VCaP (cell line): ENCODE results near the gene PTCD3.

Experiments
- H3K27ac ChIP-seq: fragments of 450-650 bp; 2 replicates; pipeline ENCODE4 v1.5.1; 2017
- CTCF ChIP-seq: fragments of 450-650 bp; conservative IDR thresholded peaks from 2 replicates; pipeline ENCODE4 v1.5.1; 2017; ENCODE audit warnings: mild to moderate bottlenecking, moderate library complexity

The PTCD3 gene

GRCh38 chr2:86157009-86157556 is 51.0 kb downstream of the PTCD3 start:
- H3K27ac ChIP-seq, result no peak overlapping the region
- no peak for TF ChIP-seq CTCF

GRCh38 chr2:86158286-86158685 is 52.3 kb downstream of the PTCD3 start:
- TF ChIP-seq CTCF, result no peak
- H3K27ac ChIP-seq, result no peak overlapping the region

- no peak for TF ChIP-seq CTCF
- H3K27ac ChIP-seq, result no peak overlapping the region
Measured at GRCh38 chr2:86160156-86160952, 54.3 kb downstream of the PTCD3 start.

GRCh38 chr2:86170449-86170848 is 64.4 kb downstream of the PTCD3 start:
- TF ChIP-seq CTCF, result no peak
- no peak overlapping the region for H3K27ac ChIP-seq

GRCh38 chr2:86171295-86171694 is 65.3 kb downstream of the PTCD3 start:
- no peak for TF ChIP-seq CTCF

GRCh38 chr2:86172610-86173009 is 66.6 kb downstream of the PTCD3 start:
- no peak for TF ChIP-seq CTCF
- H3K27ac ChIP-seq, result no peak overlapping the region

More at GRCh38 chr2:86171295-86171694, 65.3 kb downstream of the PTCD3 start:
- no peak overlapping the region for H3K27ac ChIP-seq

- TF ChIP-seq CTCF, result no peak
- no peak overlapping the region for H3K27ac ChIP-seq
Measured at GRCh38 chr2:86174445-86174844, 68.4 kb downstream of the PTCD3 start.
